WTC11 (cell line): Measurements from ENCODE around the gene CSE1L. TPM values are rescaled to one million over a fixed set of nuclear protein-coding genes. Genes with fewer than 3 reads are reported as not detected.

Experiments
- ATAC-seq: fragments of 200-7000 bp; cut with Tn5 transposase; 2 replicates; pipeline ENCODE4 v1.10.0; 2021; ENCODE audit warnings: mild to moderate bottlenecking, moderate library complexity
- CTCF ChIA-PET: fragments of 300-600 bp; sonication (Branson Sonifier 250); formaldehyde crosslinking; loops from one replicate; lab custom pipeline; 2021; ENCODE audit warnings: antibody characterized with exemption; lab: Charles Lee
- POLR2A ChIA-PET: fragments of 350-600 bp; sonication (Branson Sonifier 250); formaldehyde crosslinking; loops from one replicate; lab custom pipeline; 2021; ENCODE audit warnings: antibody characterized with exemption; lab: Charles Lee
- DNase-seq: peaks from one replicate; pipeline ENCODE4 v3.0.0; 2021; ENCODE audit warnings: low spot score
- H3K27ac Mint-ChIP-seq: 2 replicates; pipeline ENCODE4 v1.8.0; 2021; ENCODE audit warnings: mixed read lengths
- H3K27me3 Mint-ChIP-seq: 2 replicates; pipeline ENCODE4 v1.8.0; 2021; ENCODE audit warnings: low read depth, mild to moderate bottlenecking, moderate library complexity, mixed read lengths
- H3K36me3 Mint-ChIP-seq: 2 replicates; pipeline ENCODE4 v1.8.0; 2021; ENCODE audit warnings: mixed read lengths
- H3K4me1 Mint-ChIP-seq: 2 replicates; pipeline ENCODE4 v1.8.0; 2022; ENCODE audit warnings: mixed read lengths
- H3K4me3 Mint-ChIP-seq: 2 replicates; pipeline ENCODE4 v1.8.0; 2021; ENCODE audit warnings: mild to moderate bottlenecking, moderate library complexity, mixed read lengths
- H3K9me3 Mint-ChIP-seq: 2 replicates; pipeline ENCODE4 v1.8.0; 2021; ENCODE audit warnings: mixed read lengths
- ELF4 ChIP-seq: sonication (generic); formaldehyde crosslinking; IDR thresholded peaks from 2 replicates; pipeline ENCODE4 v1.8.1; 2022; ENCODE audit warnings: low read depth, mild to moderate bottlenecking, moderate library complexity, missing genetic modification reagents
- FOXJ3 ChIP-seq: sonication (generic); formaldehyde crosslinking; IDR thresholded peaks from 2 replicates; pipeline ENCODE4 v1.9.0; 2021; ENCODE audit warnings: missing genetic modification reagents, mild to moderate bottlenecking, borderline replicate concordance
- FOXK1 ChIP-seq: sonication (generic); formaldehyde crosslinking; IDR thresholded peaks from 2 replicates; pipeline ENCODE4 v1.8.0; 2022; ENCODE audit warnings: mild to moderate bottlenecking, moderate library complexity, missing genetic modification reagents
- GABPB1 ChIP-seq: sonication (generic); formaldehyde crosslinking; IDR thresholded peaks from 2 replicates; pipeline ENCODE4 v1.8.1; 2023; ENCODE audit warnings: mild to moderate bottlenecking, missing genetic modification reagents
- GRHL2 ChIP-seq: fragments of 250-450 bp; sonication (Bioruptor Pico); IDR thresholded peaks from 2 replicates; pipeline ENCODE4 v1.8.0; 2022; ENCODE audit warnings: mild to moderate bottlenecking, moderate library complexity; ENCODE audit not compliant: insufficient replicate concordance, severe bottlenecking
- GTF2I ChIP-seq: fragments of 250-450 bp; sonication (Bioruptor Pico); conservative IDR thresholded peaks from 2 replicates; pipeline ENCODE4 v1.4.0; 2021; ENCODE audit warnings: mild to moderate bottlenecking
- NR1H2 ChIP-seq: sonication (generic); formaldehyde crosslinking; IDR thresholded peaks from 2 replicates; pipeline ENCODE4 v1.9.0; 2021; ENCODE audit warnings: mild to moderate bottlenecking, moderate library complexity, missing genetic modification reagents
- NR2C2 ChIP-seq: sonication (generic); formaldehyde crosslinking; IDR thresholded peaks from 2 replicates; pipeline ENCODE4 v1.8.0; 2022; ENCODE audit warnings: mild to moderate bottlenecking, missing genetic modification reagents
- NR3C1 ChIP-seq: sonication (generic); formaldehyde crosslinking; conservative IDR thresholded peaks from 2 replicates; pipeline ENCODE4 v1.8.1; 2023; ENCODE audit warnings: low read depth, mild to moderate bottlenecking, missing genetic modification reagents
- RORB ChIP-seq: fragments of 250-450 bp; sonication (Bioruptor Pico); IDR thresholded peaks from 2 replicates; pipeline ENCODE4 v1.9.0; 2021; ENCODE audit warnings: mild to moderate bottlenecking
- SMAD4 ChIP-seq: sonication (generic); formaldehyde crosslinking; IDR thresholded peaks from 2 replicates; pipeline ENCODE4 v1.8.0; 2022; ENCODE audit warnings: mild to moderate bottlenecking, missing genetic modification reagents
- SP1 ChIP-seq: sonication (generic); formaldehyde crosslinking; conservative IDR thresholded peaks from 2 replicates; pipeline ENCODE4 v1.8.1; 2022; ENCODE audit warnings: missing genetic modification reagents
- ZNF121 ChIP-seq: sonication (generic); formaldehyde crosslinking; IDR thresholded peaks from 2 replicates; pipeline ENCODE4 v1.8.0; 2023; ENCODE audit warnings: missing genetic modification reagents
- ZNF263 ChIP-seq: sonication (generic); formaldehyde crosslinking; IDR thresholded peaks from 2 replicates; pipeline ENCODE4 v1.8.1; 2022; ENCODE audit warnings: low read depth, mild to moderate bottlenecking, moderate library complexity, missing genetic modification reagents
- total RNA-seq: library from RNA; stranded (reverse); gene quantifications from 3 replicates; pipeline ENCODE4 v1.2.3, GENCODE V29; 2021
- TF ChIP-seq, protein P1 (sequence below): fragments of 250-450 bp; sonication (Bioruptor Pico); IDR thresholded peaks from 2 replicates; pipeline ENCODE4 v1.9.0; 2021; ENCODE audit warnings: mild to moderate bottlenecking
- TF ChIP-seq, protein P2 (sequence below): sonication (generic); formaldehyde crosslinking; conservative IDR thresholded peaks from 2 replicates; pipeline ENCODE4 v1.8.1; 2022; ENCODE audit warnings: mild to moderate bottlenecking, missing genetic modification reagents
- TF ChIP-seq, protein P3 (sequence below): sonication (generic); formaldehyde crosslinking; IDR thresholded peaks from 2 replicates; pipeline ENCODE4 v1.8.0; 2023; ENCODE audit warnings: missing genetic modification reagents
- TF ChIP-seq, protein P4 (sequence below): fragments of 250-450 bp; sonication (Bioruptor Pico); IDR thresholded peaks from 2 replicates; pipeline ENCODE4 v2.1.2; 2022; ENCODE audit warnings: mild to moderate bottlenecking, moderate library complexity
- TF ChIP-seq, protein P5 (sequence below): sonication (generic); formaldehyde crosslinking; IDR thresholded peaks from 2 replicates; pipeline ENCODE4 v1.8.1; 2022; ENCODE audit warnings: mild to moderate bottlenecking, moderate library complexity, missing genetic modification reagents
- TF ChIP-seq, protein P6 (sequence below): sonication (generic); formaldehyde crosslinking; conservative IDR thresholded peaks from 2 replicates; pipeline ENCODE4 v1.8.1; 2023; ENCODE audit warnings: mild to moderate bottlenecking, low read depth, missing genetic modification reagents, moderate library complexity
- TF ChIP-seq, protein P7 (sequence below): fragments of 250-450 bp; sonication (Bioruptor Pico); IDR thresholded peaks from 2 replicates; pipeline ENCODE4 v1.9.0; 2021; ENCODE audit warnings: moderate library complexity, mild to moderate bottlenecking, inconsistent platforms, borderline replicate concordance
- TF ChIP-seq, protein P8 (sequence below): sonication (generic); formaldehyde crosslinking; IDR thresholded peaks from 2 replicates; pipeline ENCODE4 v1.8.0; 2022; ENCODE audit warnings: mild to moderate bottlenecking, missing genetic modification reagents

CSE1L gene
- total RNA-seq, 1 experiment from 2014 or later = 192 TPM

DNA sequence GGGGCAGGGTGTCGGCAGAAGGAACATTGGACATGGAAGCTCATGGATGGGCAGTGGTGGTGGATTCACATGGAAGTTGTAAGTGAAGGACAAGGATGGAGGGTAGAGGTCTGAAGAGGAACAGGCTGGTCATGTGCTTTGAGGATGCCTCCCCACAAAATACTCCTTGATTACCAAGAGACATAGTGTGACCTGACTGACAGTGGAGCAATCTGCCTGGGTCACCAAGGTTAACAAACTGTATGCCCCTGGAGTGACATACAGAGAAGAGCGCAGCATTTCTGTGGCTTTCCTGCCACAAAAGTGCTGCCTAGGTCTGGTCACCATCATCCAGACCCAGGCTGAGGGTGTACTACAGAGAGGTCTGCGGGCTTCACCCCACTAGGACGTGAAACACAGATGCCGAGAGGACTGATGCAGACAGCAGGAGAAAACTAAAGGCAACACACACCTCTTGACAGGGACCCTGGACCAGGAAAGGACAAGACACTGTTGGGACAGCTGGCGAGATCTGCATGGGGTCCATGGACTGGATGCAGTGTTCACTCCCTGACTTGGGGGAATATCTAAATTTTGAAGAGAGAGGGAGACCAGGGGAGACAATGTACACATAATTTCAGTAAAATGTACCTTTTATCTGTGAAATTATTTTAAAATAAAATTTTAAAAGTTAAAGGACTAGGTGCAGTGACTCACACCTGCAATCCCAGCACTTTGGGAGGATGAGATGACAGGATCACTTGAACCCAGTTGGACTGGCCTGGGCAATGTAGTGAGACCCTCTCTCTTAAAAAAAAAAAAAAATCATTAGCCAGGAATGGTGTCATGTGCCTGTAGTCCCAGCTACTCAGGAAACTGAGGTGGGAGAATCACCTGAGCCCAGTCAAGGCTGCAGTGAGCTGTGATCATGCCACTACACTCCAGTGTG is 64.9 kb downstream of the CSE1L start (continued):
- no peak for TF ChIP-seq NR1H2 (CRISPR knock-in tag)
- TF ChIP-seq SP1 = no peak
- TF ChIP-seq, protein P1, sequence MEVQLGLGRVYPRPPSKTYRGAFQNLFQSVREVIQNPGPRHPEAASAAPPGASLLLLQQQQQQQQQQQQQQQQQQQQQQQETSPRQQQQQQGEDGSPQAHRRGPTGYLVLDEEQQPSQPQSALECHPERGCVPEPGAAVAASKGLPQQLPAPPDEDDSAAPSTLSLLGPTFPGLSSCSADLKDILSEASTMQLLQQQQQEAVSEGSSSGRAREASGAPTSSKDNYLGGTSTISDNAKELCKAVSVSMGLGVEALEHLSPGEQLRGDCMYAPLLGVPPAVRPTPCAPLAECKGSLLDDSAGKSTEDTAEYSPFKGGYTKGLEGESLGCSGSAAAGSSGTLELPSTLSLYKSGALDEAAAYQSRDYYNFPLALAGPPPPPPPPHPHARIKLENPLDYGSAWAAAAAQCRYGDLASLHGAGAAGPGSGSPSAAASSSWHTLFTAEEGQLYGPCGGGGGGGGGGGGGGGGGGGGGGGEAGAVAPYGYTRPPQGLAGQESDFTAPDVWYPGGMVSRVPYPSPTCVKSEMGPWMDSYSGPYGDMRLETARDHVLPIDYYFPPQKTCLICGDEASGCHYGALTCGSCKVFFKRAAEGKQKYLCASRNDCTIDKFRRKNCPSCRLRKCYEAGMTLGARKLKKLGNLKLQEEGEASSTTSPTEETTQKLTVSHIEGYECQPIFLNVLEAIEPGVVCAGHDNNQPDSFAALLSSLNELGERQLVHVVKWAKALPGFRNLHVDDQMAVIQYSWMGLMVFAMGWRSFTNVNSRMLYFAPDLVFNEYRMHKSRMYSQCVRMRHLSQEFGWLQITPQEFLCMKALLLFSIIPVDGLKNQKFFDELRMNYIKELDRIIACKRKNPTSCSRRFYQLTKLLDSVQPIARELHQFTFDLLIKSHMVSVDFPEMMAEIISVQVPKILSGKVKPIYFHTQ = no peak
- no peak for TF ChIP-seq NR3C1
- no peak for TF ChIP-seq RORB
- TF ChIP-seq, protein P2, sequence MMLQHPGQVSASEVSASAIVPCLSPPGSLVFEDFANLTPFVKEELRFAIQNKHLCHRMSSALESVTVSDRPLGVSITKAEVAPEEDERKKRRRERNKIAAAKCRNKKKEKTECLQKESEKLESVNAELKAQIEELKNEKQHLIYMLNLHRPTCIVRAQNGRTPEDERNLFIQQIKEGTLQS (CRISPR knock-in tag) = no peak
- TF ChIP-seq, protein P3, sequence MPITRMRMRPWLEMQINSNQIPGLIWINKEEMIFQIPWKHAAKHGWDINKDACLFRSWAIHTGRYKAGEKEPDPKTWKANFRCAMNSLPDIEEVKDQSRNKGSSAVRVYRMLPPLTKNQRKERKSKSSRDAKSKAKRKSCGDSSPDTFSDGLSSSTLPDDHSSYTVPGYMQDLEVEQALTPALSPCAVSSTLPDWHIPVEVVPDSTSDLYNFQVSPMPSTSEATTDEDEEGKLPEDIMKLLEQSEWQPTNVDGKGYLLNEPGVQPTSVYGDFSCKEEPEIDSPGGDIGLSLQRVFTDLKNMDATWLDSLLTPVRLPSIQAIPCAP (CRISPR knock-in tag) = no peak
- no peak for TF ChIP-seq ELF4 (CRISPR knock-in tag)
- no peak for TF ChIP-seq GRHL2

DNA sequence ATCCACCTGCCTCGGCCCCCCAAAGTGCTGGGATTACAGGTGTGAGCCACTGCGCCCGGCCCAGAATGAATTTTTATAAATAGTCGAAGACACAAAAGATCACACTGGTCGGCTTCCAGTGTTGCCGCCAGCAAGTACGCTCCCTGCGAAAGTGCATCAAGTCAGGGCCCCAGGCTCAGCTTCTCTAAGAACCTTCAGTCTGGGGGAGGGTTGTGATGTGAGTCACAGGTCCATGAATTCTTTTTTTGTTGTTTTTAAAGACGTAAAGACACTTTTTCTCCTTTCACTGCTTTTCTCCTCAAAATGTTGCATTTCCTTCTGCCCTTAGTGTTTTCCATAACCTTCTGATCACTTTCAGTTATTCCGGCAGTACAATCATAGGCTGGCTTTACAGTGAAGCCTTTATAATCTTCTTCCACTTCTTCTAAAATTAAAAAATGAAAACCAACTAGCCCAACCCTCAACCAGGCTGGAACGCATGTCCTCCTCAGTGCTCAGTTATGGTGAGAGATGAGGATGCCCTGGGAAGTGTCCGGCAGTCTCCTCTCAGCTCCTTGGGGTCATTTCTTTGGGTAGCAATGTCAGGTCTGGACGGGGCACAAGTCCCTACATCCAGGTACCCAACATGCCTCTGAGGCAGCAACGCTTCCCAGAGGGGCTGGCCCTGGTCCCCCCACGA is 66.6 kb downstream of the CSE1L start:
- ChIA-PET POLR2A (interaction anchor here (0.6 kb wide), 1 partner anchor 80 kb away, joined by 3 read pairs; no protein-coding TSS in a partner anchor), CTCF (interaction anchor here (0.7 kb wide), 1 partner anchor 91 kb away, joined by 3 read pairs; no protein-coding TSS in a partner anchor)
- H3K27ac Mint-ChIP-seq = no peak overlapping the region; the same call in 1 of the 2 replicates

DNA sequence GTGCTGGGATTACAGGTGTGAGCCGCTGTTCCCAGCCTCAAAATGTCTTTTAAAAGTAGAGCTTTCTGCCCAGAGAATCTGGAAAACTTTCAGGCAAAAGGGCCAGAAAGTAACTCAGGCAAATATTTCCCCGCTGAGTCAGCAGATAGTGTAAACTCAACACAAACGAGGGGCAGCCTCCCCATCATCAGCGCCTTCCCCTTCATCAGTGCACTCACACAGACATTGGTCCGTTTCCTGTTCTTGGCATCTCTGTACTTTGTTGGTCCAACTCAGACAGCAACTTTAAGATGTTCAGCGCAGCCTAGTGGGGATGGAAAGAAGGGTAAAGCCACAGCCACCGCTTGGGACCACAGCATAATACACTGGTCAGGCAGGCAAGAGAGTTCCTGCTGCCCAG is 69.5 kb downstream of the CSE1L start:
- CTCF ChIA-PET = no interaction called here
- no peak for DNase-seq
- H3K4me3 Mint-ChIP-seq = no peak overlapping the region
- no peaks in the 10 kb centered on the region for H3K9me3 Mint-ChIP-seq
- peaks cover 72% of the 10 kb centered on the region for H3K36me3 Mint-ChIP-seq
- TF ChIP-seq, protein P4, sequence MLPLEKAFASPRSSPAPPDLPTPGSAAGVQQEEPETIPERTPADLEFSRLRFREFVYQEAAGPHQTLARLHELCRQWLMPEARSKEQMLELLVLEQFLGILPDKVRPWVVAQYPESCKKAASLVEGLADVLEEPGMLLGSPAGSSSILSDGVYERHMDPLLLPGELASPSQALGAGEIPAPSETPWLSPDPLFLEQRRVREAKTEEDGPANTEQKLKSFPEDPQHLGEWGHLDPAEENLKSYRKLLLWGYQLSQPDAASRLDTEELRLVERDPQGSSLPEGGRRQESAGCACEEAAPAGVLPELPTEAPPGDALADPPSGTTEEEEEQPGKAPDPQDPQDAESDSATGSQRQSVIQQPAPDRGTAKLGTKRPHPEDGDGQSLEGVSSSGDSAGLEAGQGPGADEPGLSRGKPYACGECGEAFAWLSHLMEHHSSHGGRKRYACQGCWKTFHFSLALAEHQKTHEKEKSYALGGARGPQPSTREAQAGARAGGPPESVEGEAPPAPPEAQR (CRISPR knock-in tag) = no peak
- no peak for TF ChIP-seq GTF2I (CRISPR knock-in tag)
- TF ChIP-seq, protein P5, sequence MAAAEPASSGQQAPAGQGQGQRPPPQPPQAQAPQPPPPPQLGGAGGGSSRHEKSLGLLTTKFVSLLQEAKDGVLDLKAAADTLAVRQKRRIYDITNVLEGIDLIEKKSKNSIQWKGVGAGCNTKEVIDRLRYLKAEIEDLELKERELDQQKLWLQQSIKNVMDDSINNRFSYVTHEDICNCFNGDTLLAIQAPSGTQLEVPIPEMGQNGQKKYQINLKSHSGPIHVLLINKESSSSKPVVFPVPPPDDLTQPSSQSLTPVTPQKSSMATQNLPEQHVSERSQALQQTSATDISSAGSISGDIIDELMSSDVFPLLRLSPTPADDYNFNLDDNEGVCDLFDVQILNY = no peak
- TF ChIP-seq, protein P6, sequence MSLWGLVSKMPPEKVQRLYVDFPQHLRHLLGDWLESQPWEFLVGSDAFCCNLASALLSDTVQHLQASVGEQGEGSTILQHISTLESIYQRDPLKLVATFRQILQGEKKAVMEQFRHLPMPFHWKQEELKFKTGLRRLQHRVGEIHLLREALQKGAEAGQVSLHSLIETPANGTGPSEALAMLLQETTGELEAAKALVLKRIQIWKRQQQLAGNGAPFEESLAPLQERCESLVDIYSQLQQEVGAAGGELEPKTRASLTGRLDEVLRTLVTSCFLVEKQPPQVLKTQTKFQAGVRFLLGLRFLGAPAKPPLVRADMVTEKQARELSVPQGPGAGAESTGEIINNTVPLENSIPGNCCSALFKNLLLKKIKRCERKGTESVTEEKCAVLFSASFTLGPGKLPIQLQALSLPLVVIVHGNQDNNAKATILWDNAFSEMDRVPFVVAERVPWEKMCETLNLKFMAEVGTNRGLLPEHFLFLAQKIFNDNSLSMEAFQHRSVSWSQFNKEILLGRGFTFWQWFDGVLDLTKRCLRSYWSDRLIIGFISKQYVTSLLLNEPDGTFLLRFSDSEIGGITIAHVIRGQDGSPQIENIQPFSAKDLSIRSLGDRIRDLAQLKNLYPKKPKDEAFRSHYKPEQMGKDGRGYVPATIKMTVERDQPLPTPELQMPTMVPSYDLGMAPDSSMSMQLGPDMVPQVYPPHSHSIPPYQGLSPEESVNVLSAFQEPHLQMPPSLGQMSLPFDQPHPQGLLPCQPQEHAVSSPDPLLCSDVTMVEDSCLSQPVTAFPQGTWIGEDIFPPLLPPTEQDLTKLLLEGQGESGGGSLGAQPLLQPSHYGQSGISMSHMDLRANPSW (CRISPR knock-in tag) = no peak
- TF ChIP-seq, protein P7, sequence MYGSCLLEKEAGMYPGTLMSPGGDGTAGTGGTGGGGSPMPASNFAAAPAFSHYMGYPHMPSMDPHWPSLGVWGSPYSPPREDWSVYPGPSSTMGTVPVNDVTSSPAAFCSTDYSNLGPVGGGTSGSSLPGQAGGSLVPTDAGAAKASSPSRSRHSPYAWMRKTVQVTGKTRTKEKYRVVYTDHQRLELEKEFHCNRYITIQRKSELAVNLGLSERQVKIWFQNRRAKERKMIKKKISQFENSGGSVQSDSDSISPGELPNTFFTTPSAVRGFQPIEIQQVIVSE (CRISPR knock-in tag) = no peak
- TF ChIP-seq, protein P8, sequence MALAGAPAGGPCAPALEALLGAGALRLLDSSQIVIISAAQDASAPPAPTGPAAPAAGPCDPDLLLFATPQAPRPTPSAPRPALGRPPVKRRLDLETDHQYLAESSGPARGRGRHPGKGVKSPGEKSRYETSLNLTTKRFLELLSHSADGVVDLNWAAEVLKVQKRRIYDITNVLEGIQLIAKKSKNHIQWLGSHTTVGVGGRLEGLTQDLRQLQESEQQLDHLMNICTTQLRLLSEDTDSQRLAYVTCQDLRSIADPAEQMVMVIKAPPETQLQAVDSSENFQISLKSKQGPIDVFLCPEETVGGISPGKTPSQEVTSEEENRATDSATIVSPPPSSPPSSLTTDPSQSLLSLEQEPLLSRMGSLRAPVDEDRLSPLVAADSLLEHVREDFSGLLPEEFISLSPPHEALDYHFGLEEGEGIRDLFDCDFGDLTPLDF (CRISPR knock-in tag) = no peak
- no peak for TF ChIP-seq SMAD4 (CRISPR knock-in tag)
- TF ChIP-seq NR2C2 (CRISPR knock-in tag) = no peak
- TF ChIP-seq, all 79 proteins: peak for 0
- H3K27me3 Mint-ChIP-seq = no peaks in the 10 kb centered on the region
- H3K27ac Mint-ChIP-seq = no peak overlapping the region
- no peaks in the 10 kb centered on the region for H3K4me1 Mint-ChIP-seq
- ATAC-seq = no peak
- POLR2A ChIA-PET = no interaction called here

More for the DNA sequence above, 66.6 kb downstream of the CSE1L start:
- ATAC-seq (no peak), DNase-seq (no peak)
- peaks cover 10% of the 10 kb centered on the region for H3K9me3 Mint-ChIP-seq
- H3K27me3 Mint-ChIP-seq = no peaks in the 10 kb centered on the region
- no peak for TF ChIP-seq ZNF263 (CRISPR knock-in tag)
- TF ChIP-seq ZNF121 (CRISPR knock-in tag) = no peak
- TF ChIP-seq FOXJ3 (CRISPR knock-in tag) = no peak
- no peak for TF ChIP-seq GABPB1 (CRISPR knock-in tag)
- TF ChIP-seq FOXK1 = no peak
- no peaks in the 10 kb centered on the region for H3K4me1 Mint-ChIP-seq
- no peak overlapping the region for H3K4me3 Mint-ChIP-seq
- peaks cover 49% of the 10 kb centered on the region for H3K36me3 Mint-ChIP-seq
